GM19193 (cell line): ENCODE measurements around the gene RARG.

ENCODE experiments used
- POLR2A ChIP-seq: IDR thresholded peaks from 4 replicates; pipeline ENCODE4 v1.6.1; 2011; ENCODE audit not compliant: insufficient read depth, insufficient read length; ENCODE audit errors: extremely low read depth

The RARG gene

GRCh38 chr12:53208435-53208834 is 23.6 kb downstream of the RARG start:
- no peak for TF ChIP-seq POLR2A

GRCh38 chr12:53207042-53207441 is 25.0 kb downstream of the RARG start, which contains the start of gene ITGB7:
Gene ITGB7 (minus strand): TSS chr12:53207251. CDS start chr12:53200443, 6,808 bp downstream.
- peak; percentile 98 for TF ChIP-seq POLR2A

GRCh38 chr12:53205747-53206419 is 26.1 kb downstream of the RARG start:
- TF ChIP-seq POLR2A, result peak; percentile 69

GRCh38 chr12:53204351-53204750 is 27.7 kb downstream of the RARG start:
- no peak for TF ChIP-seq POLR2A

- no peak for TF ChIP-seq POLR2A
Observed at GRCh38 chr12:53201639-53202038, 30.4 kb downstream of the RARG start.

GRCh38 chr12:53201177-53201541 is 30.9 kb downstream of the RARG start:
- TF ChIP-seq POLR2A, result no peak

GRCh38 chr12:53200458-53201176 is 31.4 kb downstream of the RARG start:
- TF ChIP-seq POLR2A, result no peak

GRCh38 chr12:53200107-53200457 is 31.9 kb downstream of the RARG start:
- no peak for TF ChIP-seq POLR2A

- no peak for TF ChIP-seq POLR2A
Observed at GRCh38 chr12:53199700-53200099, 32.3 kb downstream of the RARG start.

- no peak for TF ChIP-seq POLR2A
Observed at GRCh38 chr12:53198486-53199110, 33.4 kb downstream of the RARG start.

GRCh38 chr12:53197011-53197640 is 34.9 kb downstream of the RARG start:
- no peak for TF ChIP-seq POLR2A

- TF ChIP-seq POLR2A, result no peak
Observed at GRCh38 chr12:53196486-53196885, 35.5 kb downstream of the RARG start.

- peak; percentile 13 for TF ChIP-seq POLR2A
Observed at GRCh38 chr12:53195516-53196420, 36.2 kb downstream of the RARG start.

GRCh38 chr12:53194973-53195372 is 37.0 kb downstream of the RARG start:
- no peak for TF ChIP-seq POLR2A

GRCh38 chr12:53193985-53194716 is 37.9 kb downstream of the RARG start:
- peak; percentile 22 for TF ChIP-seq POLR2A

- TF ChIP-seq POLR2A, result peak; percentile 0
Observed at GRCh38 chr12:53193040-53193439, 39.0 kb downstream of the RARG start.
